H7 (cell line): ENCODE results near the gene RNMT. TPM values are rescaled to one million over a fixed set of nuclear protein-coding genes. Genes with fewer than 3 reads are reported as not detected.
"Not testable (repeated sequence)": the region's sequence is repeated elsewhere in the genome, so short reads cannot be mapped to it uniquely, and the experiment has no call there.

ENCODE experiments used
- DNase-seq: peaks from one replicate; pipeline ENCODE4 v3.0.0; 2012
- H3K27me3 ChIP-seq: 2 replicates; pipeline ENCODE4 v1.6.0; 2011; ENCODE audit warnings: mild to moderate bottlenecking, low read length; ENCODE audit not compliant: control insufficient read depth, insufficient read depth
- H3K36me3 ChIP-seq: replicated peaks from 2 replicates; pipeline ENCODE4 v1.5.1; 2011; ENCODE audit warnings: low read length; ENCODE audit not compliant: control insufficient read depth, insufficient read depth
- H3K4me3 ChIP-seq: 2 replicates; pipeline ENCODE4 v1.5.1; 2011; ENCODE audit warnings: low read depth, mild to moderate bottlenecking, control low read depth, low read length, moderate library complexity; ENCODE audit not compliant: insufficient read depth
- total RNA-seq: library from RNA; depleted of rRNA; stranded (reverse); fragments of >200 nt; shearing (Covaris generic); gene quantifications from 2 replicates; pipeline ENCODE4 v1.2.3, GENCODE V29; 2014; rRNA removed

RNMT gene
- total RNA-seq, result 24.7 and 38.3 TPM in 2 replicates

DNA sequence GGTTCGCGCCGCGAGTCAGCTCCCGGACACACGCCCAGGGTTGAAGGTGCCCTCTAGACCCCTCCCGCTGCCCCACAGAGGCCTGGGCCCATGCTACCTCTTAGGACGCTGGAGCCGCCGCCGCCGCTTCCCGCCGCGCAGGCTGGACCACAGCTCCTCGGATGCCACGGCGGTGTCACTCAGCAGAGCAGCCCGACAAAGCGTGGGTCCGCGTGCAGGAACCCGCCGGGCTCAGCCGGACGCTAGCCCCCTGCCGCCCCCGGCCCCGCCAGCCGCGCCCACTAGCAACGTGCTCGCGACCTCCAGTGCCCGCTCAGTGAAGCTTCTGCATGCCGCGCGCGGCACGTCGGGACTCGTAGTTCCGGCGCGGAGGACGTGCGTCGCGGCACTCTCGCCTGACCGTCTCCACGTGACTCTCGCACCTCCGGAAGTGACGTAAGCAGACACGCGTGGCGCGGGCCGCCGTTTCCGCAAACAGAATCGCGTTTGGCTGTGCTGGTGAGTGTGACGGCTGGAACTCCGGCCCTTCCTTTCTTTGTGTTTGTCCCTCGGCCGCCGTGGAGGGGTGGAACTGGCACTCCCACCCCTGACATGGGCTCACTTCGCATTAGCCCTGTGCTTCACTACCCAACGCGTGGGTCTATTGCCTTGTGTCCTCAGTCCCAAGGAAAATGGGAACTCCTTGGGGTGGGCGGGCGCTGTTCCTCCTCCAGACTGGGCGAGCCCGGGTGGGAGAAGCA lies at the start of gene RNMT, which contains the start of gene FAM210A:
Gene RNMT (plus strand): TSS at position 442 of the 740 bp plus-strand sequence. CDS start 4,845 bp downstream, outside the sequence.
Gene FAM210A (minus strand): TSS at position 327 of the 740 bp plus-strand sequence. CDS start 44,481 bp downstream, outside the sequence.
- H3K27me3 ChIP-seq, result no peaks in the 10 kb centered on the region
- peak within 1 kb of the TSS; percentile 93 for H3K4me3 ChIP-seq

DNA sequence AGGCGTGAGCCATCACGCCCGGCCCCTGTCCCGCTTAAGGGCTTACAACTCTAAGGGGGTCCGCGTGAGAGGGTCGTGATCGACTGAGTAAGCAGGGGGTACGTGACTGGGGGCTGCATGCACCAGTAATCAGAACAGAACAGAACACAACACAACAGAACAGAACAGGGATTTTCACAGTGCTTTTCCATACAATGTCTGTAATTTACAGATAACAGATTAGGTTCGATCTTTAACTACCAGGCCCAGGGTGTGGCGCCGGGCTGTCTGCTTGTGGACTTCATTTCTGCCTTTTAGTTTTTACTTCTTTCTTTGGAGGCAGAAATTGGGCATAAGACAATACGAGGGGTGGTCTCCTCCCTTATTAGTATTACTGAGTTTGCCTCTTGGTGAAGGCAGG lies 49.1 kb upstream of the RNMT start:
- not testable (repeated sequence) for H3K27me3 ChIP-seq, H3K36me3 ChIP-seq, H3K4me3 ChIP-seq, DNase-seq

More for the DNA sequence above, at the start of gene RNMT, which contains the start of gene FAM210A:
- DNase-seq, result peak; percentile 87
- H3K36me3 ChIP-seq, result no peaks in the 10 kb centered on the region

DNA sequence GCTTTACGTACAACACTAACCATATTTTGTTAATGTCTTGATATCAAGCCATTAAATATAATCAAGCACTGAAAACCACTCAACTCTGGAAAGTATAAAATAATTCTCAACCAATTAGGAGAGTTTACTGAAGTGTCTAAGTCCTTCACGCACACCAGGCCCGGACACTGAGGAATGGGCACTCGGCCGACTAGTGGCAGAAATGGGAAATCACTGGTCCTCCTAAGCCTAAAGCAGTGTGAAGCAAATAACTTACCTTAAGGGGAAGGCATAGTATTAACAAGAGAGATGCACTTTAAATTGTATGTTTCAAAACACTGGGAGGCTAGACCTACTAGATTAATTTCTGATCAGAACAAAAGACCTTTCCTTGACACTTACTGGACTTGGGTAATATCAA lies 45.9 kb upstream of the RNMT start:
- peak; percentile 64 for DNase-seq
- no peak overlapping the region for H3K4me3 ChIP-seq
- no peaks in the 10 kb centered on the region for H3K36me3 ChIP-seq
- H3K27me3 ChIP-seq, result no peaks in the 10 kb centered on the region

DNA sequence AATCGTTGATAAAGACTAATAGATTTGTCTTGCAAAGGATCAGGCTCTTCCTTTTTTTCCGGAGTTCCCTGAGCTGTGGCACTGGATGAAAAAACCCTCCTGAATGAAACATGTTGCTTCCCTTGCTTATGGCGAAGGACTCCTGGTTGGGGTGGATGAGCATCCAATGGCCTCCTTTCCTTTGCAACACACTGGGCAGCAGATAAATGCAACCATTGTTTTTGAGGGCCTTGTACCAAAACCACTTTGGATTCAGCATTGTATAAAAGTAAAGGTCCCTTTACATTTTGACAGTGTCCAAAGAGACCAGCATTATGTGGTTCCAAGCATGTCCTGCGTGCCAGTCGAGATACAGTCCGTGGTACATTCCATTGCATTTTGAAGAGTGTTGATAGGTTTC lies 44.8 kb upstream of the RNMT start:
- no peak overlapping the region for H3K4me3 ChIP-seq
- no peaks in the 10 kb centered on the region for H3K36me3 ChIP-seq
- DNase-seq, result no peak
- H3K27me3 ChIP-seq, result no peaks in the 10 kb centered on the region

DNA sequence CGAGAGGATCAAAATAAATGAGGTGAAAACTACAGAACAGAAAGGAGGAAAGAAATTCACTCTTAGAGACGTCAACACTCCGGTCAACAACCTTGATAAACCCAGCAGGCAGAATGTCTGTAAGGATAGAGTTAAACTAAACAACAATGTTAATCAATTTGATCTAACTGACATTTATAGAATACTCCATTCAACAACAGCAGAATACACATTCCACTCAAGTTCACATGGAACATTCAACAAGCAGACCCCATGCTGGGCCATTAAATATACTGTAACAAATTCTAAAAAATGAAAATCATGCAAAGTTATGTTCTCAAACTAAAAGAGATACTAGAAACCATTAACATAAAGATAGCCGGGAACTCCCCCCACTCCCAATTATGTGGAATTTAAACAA lies 41.9 kb upstream of the RNMT start:
- Histone ChIP-seq H3K27me3 (no peaks in the 10 kb centered on the region), H3K36me3 (no peaks in the 10 kb centered on the region), H3K4me3 (no peak overlapping the region)
- DNase-seq, result no peak

DNA sequence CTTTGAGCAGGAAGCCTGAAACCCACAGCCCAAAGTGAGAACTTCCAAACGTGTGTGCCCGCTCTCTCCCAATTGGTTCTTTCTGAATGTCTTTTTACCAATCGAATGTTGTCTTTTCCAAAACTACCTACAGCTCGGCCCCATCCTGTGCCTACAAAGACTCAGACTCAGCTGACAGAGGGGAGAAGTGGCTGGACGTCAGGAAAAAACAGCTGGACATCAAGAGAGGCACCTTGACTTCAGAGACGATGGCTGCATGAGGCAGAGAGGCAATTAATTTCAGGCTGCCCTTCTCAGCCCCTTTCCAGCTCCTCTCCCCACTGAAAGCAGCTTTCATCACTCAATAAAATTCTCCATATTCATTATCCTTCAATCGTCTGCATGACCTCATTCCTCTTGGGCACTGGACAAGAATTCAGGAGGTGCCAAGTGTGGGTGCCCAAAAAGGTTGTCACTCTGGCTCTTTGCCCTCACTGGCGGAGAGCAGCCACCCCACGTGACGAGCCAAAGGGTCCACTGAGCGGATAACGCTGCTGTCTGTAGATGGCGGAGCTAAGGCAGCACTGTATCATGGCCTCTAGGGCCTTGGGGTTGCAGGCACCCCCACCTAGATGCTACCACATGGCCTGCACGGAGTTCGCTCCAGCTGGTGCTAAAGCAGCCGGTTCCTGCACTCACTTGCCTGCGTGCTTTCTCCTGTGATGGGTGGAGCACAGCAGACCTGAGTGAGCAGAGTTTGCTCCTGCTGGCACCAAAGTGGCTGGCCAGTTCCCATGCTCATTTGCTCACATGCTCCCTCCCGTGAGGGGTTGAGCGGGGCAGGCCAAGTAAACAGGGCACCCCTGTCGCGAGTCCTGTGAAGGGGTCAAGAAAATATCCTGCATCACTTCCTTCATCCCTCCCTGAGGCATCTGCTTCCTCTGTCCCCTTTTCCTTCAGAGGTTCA lies 38.0 kb upstream of the RNMT start:
- H3K36me3 ChIP-seq, result no peaks in the 10 kb centered on the region
- DNase-seq, result no peak
- H3K4me3 ChIP-seq, result no peak overlapping the region
- H3K27me3 ChIP-seq, result no peaks in the 10 kb centered on the region

DNA sequence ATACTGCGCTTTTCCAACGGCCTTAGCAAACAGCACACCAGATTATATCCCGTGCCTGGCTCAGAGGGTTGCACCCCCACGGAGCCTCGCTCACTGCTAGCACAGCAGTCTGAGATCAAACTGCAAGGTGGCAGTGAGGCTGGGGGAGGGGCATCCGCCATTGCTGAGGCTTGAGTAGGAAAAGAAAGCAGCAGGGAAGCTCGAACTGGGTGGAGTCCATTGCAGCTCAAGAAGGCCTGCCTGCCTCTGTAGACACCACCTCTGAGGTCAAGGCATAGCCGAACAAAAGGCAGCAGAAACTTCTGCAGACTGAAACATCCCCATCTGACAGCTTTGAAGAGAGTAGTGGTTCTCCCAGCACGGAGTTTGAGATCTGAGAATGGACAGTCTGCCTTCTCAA lies 36.4 kb upstream of the RNMT start:
- not testable (repeated sequence) for H3K4me3 ChIP-seq, H3K36me3 ChIP-seq, H3K27me3 ChIP-seq, DNase-seq

DNA sequence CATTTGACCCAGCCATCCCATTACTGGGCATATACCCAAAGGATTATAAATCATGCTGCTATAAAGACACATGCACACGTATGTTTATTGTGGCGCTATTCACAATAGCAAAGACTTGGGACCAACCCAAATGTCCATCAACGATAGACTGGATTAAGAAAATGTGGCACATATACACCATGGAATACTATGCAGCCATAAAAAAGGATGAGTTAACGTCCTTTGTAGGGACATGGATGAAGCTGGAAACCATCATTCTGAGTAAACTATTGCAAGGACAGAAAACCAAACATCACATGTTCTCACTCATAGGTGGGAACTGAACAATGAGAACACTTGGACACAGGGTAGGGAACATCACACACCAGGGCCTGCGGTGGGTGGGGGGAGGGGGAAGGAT lies 31.1 kb upstream of the RNMT start:
- H3K36me3 ChIP-seq, H3K4me3 ChIP-seq, H3K27me3 ChIP-seq, DNase-seq: not testable (repeated sequence)

DNA sequence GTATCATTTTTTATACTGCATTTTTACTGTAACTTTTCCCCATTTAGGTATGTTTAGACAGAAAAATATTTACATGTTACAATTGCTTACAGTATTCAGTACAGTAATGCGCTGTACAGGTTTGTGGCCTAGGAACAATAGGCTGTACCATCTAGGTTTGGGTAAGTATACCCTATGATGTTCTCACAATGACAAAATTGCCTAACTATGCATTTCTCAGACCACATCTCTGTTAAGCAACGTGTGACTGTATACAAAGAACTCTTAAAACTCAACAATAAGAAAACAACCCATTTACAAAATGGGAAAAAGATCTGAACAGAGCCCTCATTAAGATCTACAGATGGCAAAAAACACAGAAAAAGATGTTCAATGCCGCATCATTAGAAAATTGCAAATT lies 29.5 kb upstream of the RNMT start:
- no peak for DNase-seq
- no peaks in the 10 kb centered on the region for H3K36me3 ChIP-seq
- H3K4me3 ChIP-seq, result no peak overlapping the region
- no peaks in the 10 kb centered on the region for H3K27me3 ChIP-seq

DNA sequence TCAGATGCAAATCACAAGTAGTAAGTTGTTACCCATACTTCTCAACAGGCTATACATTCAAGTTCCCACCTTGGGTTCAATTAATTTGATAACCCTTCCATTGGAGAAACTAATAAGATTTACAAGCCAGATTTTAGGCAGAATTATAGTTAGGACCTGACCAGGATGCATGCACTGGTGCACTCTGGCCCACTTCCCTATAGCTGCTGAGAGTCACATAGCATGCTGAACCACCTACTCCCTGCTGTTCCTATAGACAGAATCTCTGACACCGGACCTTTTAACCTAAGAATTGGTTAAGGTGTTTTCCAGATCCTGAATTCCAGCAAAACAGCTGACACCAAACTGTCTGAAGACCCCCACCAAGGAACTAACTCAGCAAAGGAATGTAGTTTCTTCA lies 26.3 kb upstream of the RNMT start:
- Histone ChIP-seq H3K4me3 (no peak overlapping the region), H3K36me3 (no peaks in the 10 kb centered on the region), H3K27me3 (no peaks in the 10 kb centered on the region)
- no peak for DNase-seq

DNA sequence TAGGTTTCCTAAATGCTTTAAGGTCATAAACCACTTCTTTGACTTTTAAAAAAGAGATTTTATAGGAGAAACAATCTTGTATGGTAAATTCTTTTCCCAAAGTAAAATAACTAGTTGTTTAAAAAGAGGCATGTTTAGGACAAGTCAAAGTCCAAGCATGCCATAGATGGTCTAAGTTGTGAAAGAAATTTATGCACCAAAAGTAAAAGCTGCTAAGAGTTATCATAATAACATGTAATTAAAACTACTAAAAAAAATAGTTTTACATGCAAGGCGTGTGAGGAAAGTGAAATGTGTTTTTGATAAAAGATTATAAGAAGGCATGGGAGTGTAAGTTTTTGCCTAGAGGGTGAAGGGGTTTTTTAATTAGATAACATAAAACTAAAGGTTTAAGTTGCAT lies 22.6 kb upstream of the RNMT start:
- no peaks in the 10 kb centered on the region for H3K27me3 ChIP-seq
- H3K4me3 ChIP-seq, result no peak overlapping the region
- no peaks in the 10 kb centered on the region for H3K36me3 ChIP-seq
- DNase-seq, result no peak

DNA sequence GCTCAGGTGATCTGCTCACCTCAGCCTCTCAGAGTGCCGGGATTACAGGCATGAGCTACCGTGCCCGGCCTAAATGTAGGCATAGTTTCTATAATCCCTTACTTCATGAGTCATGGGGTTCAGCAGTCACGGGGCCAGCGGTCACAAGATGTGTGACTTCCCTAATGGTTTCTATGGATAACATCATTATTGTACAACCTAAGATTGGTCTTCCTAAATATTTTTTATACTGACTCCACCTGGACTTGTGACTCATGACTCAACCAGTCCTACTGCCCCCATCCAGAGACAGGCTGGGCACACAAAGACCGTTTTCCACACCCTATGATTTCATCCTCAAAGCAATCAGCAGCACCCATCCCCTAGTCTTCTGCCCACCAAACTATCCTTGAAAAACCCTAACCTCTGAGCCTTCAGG lies 16.1 kb upstream of the RNMT start:
- no peaks in the 10 kb centered on the region for H3K27me3 ChIP-seq
- DNase-seq, result no peak
- no peaks in the 10 kb centered on the region for H3K36me3 ChIP-seq
- no peak overlapping the region for H3K4me3 ChIP-seq

DNA sequence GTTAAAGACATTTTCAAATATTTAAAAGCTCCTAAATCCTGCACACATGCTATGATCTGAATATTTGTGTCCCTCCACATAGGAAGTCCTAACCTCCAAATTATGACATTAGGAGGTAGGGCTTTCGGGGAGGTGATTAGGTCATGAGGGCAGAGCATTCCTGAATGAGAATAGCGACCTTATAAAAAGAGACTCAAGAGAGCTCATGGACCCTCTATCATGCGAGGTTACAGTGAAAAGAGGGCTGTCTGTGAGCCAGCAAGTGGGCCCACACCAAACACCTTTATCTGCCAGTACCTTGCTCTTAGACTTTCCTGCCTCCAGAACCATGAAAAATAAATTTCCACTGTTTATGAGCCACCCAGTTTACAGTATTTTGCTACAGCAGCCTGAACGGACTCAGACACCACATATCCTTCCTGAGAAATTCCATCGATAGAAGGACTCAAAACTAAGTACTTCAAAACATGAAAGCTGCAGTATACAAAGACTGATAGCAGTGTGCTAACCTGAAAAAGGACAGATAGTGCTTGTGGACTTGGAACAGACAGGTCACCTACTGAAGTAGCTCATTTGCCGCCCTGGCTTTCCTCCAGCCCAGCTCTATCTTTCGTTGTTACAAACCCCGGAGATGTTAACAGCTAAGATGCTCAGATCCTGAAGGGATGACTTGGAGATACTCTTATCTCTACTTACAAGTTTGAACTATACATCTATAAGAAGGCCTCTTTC lies 13.9 kb upstream of the RNMT start:
- Histone ChIP-seq H3K36me3 (no peaks in the 10 kb centered on the region), H3K27me3 (no peaks in the 10 kb centered on the region), H3K4me3 (no peak overlapping the region)
- no peak for DNase-seq

DNA sequence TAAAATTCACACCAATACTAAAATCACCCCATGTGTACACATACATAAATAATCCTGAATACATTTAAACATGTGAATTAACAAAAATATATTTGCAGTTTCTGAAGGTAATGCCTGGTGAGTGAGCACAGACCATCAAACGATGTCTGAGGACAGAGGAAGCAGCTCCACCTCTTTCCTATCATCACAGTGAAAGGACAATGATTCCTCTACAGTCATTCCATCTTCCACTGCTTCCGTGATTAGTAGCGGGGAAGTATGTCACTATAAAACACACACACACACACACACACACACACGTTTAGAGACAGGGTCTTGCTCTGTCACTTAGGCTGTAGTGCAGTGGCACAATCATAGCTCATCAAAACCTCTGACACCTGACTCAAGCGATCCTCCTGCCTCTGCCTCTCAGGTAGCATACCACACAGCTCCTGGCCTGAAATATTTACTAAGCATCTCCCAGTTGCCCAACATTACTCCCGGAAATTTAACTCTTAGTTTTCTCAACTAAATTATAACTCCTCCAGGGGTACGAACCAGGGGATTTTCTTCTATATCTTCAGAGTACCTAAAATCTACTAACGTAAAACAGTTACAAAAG lies 12.9 kb upstream of the RNMT start:
- DNase-seq, result no peak
- no peaks in the 10 kb centered on the region for H3K36me3 ChIP-seq
- H3K27me3 ChIP-seq, result no peaks in the 10 kb centered on the region
- no peak overlapping the region for H3K4me3 ChIP-seq
